ENCODE data around the gene BTG3.

DNA sequence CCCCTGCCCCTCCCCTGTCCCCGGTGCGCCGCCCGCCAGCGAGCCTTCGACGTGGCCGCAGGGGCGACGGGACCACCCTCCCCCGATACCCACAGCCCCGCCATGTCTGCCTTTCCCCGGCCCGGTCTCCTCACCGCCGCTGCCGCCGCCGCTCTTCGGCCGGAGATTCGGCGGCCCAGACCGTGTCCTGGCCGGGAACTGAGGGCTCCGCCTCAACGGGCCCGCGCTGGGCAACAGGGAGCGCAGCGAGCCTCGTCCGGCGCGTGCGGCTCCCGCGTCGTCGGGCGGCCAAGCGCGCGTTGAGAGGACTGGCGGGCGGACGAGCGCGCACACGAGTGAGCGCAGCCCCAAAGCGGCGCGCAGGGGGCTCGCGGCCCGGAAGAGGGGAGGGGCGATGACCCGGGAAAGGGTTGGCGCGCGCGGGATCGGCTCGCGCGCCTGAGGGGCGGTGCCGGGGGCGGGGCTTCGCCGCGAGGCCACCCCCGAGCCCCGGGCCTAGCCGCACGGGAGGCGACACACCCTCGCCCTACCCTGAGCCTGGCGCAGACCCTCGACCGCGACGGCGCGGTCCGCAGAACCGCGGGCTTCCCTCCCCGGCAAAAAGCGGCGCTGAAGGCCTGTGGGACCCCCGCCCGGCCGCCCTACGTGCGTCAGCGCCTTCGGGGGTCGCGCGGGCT lies at the start of gene BTG3:
- no peak for TF ChIP-seq POLR2AphosphoS5 (IDR thresholded peaks at IDR 0.05; ENCODE audit: low read depth, low read length)
- TF ChIP-seq, protein P1, sequence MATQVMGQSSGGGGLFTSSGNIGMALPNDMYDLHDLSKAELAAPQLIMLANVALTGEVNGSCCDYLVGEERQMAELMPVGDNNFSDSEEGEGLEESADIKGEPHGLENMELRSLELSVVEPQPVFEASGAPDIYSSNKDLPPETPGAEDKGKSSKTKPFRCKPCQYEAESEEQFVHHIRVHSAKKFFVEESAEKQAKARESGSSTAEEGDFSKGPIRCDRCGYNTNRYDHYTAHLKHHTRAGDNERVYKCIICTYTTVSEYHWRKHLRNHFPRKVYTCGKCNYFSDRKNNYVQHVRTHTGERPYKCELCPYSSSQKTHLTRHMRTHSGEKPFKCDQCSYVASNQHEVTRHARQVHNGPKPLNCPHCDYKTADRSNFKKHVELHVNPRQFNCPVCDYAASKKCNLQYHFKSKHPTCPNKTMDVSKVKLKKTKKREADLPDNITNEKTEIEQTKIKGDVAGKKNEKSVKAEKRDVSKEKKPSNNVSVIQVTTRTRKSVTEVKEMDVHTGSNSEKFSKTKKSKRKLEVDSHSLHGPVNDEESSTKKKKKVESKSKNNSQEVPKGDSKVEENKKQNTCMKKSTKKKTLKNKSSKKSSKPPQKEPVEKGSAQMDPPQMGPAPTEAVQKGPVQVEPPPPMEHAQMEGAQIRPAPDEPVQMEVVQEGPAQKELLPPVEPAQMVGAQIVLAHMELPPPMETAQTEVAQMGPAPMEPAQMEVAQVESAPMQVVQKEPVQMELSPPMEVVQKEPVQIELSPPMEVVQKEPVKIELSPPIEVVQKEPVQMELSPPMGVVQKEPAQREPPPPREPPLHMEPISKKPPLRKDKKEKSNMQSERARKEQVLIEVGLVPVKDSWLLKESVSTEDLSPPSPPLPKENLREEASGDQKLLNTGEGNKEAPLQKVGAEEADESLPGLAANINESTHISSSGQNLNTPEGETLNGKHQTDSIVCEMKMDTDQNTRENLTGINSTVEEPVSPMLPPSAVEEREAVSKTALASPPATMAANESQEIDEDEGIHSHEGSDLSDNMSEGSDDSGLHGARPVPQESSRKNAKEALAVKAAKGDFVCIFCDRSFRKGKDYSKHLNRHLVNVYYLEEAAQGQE (IDR thresholded peaks at IDR 0.05; ENCODE audit: insufficient read depth in 1 of 2, low read depth in 2 of 2, low read length in 2 of 2): no peak
- no peak for TF ChIP-seq TAF1 (IDR thresholded peaks at IDR 0.05; ENCODE audit: borderline replicate concordance, insufficient read depth, low read length)
- TF ChIP-seq FOXP2 (optimal IDR thresholded peaks at IDR 0.05; ENCODE audit: borderline replicate concordance, extremely low read depth, extremely low read length, insufficient read depth): no peak
- TF ChIP-seq SIN3A (IDR thresholded peaks at IDR 0.05; ENCODE audit: borderline replicate concordance, insufficient read depth, low read length): no peak
